IMR-90 (cell line): ENCODE measurements around the gene CTNND2.

ENCODE experiments used
- CEBPB ChIP-seq: IDR thresholded peaks from 2 replicates; pipeline ENCODE4 v1.6.1; 2012; ENCODE audit warnings: low read depth, low read length, improper control_type of control experiment
- CHD1 ChIP-seq: IDR thresholded peaks from 2 replicates; pipeline ENCODE4 v1.6.1; 2012; ENCODE audit warnings: low read depth, low read length, improper control_type of control experiment
- CTCF ChIP-seq: conservative IDR thresholded peaks from 2 replicates; pipeline ENCODE4 v1.5.1; 2012; ENCODE audit warnings: mild to moderate bottlenecking, low read depth, low read length, improper control_type of control experiment
- ELK1 ChIP-seq: fragments of 150-350 bp; IDR thresholded peaks from 2 replicates; pipeline ENCODE4 v1.6.1; 2016; ENCODE audit warnings: low read depth, mild to moderate bottlenecking, low read length, moderate library complexity, borderline replicate concordance
- MAFK ChIP-seq: IDR thresholded peaks from 2 replicates; pipeline ENCODE4 v1.6.1; 2012; ENCODE audit warnings: low read depth, low read length, improper control_type of control experiment
- MAZ ChIP-seq: IDR thresholded peaks from 2 replicates; pipeline ENCODE4 v1.6.1; 2012; ENCODE audit warnings: low read depth, mild to moderate bottlenecking, low read length, improper control_type of control experiment, moderate library complexity, borderline replicate concordance
- MXI1 ChIP-seq: IDR thresholded peaks from 2 replicates; pipeline ENCODE4 v1.6.1; 2012; ENCODE audit warnings: low read depth, mild to moderate bottlenecking, low read length, moderate library complexity, borderline replicate concordance
- NFE2L2 ChIP-seq: fragments of 150-350 bp; IDR thresholded peaks from 2 replicates; pipeline ENCODE4 v1.6.1; 2016; ENCODE audit warnings: low read depth, mild to moderate bottlenecking, low read length
- POLR2A ChIP-seq: IDR thresholded peaks from 2 replicates; pipeline ENCODE4 v1.6.1; 2012; ENCODE audit warnings: mild to moderate bottlenecking, low read depth, low read length
- RAD21 ChIP-seq: IDR thresholded peaks from 2 replicates; pipeline ENCODE4 v1.6.1; 2012; ENCODE audit warnings: low read length, improper control_type of control experiment
- RFX5 ChIP-seq: IDR thresholded peaks from 2 replicates; pipeline ENCODE4 v1.8.0; 2012; ENCODE audit warnings: low read depth, mild to moderate bottlenecking, low read length, moderate library complexity
- SMC3 ChIP-seq: fragments of 150-350 bp; IDR thresholded peaks from 2 replicates; pipeline ENCODE4 v1.6.1; 2016; ENCODE audit warnings: low read depth, mild to moderate bottlenecking, antibody characterized with exemption, low read length, moderate library complexity
- USF2 ChIP-seq: fragments of 150-350 bp; IDR thresholded peaks from 2 replicates; pipeline ENCODE4 v1.6.1; 2017; ENCODE audit warnings: mild to moderate bottlenecking, antibody characterized with exemption, low read length, low read depth

GRCh38 chr5:11909471-11909870, 5.2 kb upstream of the CTNND2 start:
- TF ChIP-seq CTCF (no peak), POLR2A (no peak), MAZ (no peak), SMC3 (no peak), CEBPB (no peak), MAFK (no peak), CHD1 (no peak), RAD21 (no peak), MXI1 (no peak), RFX5 (no peak), NFE2L2 (no peak), ELK1 (no peak), USF2 (no peak)
